Thyroid gland (tissue), 4 donors: ENCODE measurements around the gene ARHGAP8.

Experiments used
- POLR2A ChIP-seq, 2 donors: fragments of 450-650 bp; IDR thresholded peaks; one replicate each; pipeline ENCODE4 v1.6.1; 2017; ENCODE audit warnings: antibody characterized with exemption in 2 of 2, mild to moderate bottlenecking in 2 of 2, moderate library complexity in 1 of 2
- TF ChIP-seq, protein P1 (sequence below), 6 experiments: fragments of 200-600 bp in 3 of 6; fragments of 450-650 bp in 3 of 6; sonication (generic) in 3 of 6; IDR thresholded peaks; one replicate each; pipeline ENCODE4 v1.5.1; 2016 to 2019; ENCODE audit warnings: antibody characterized with exemption in 6 of 6, mild to moderate bottlenecking in 2 of 6, inconsistent platforms in 1 of 6, moderate library complexity in 1 of 6

DNA sequence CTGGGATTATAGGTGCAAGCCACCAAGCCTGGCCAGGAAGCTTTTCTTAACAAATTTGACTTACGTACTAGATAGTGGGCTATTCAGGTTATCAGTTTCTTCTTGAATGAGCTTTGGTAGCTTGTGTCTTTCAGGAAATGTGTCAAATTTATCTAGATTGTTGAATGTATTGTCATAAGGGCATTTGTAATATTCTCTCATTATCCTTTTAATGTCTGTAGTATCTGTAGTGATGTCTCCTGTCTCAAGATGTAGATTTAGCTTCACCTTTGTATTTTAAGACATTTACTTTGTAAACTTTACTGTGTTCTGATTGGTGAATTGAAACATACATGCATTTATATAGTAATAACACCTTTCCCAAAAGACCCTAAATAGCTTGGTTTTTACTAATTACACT, 20.7 kb downstream of the ARHGAP8 start:
- TF ChIP-seq, protein P1, sequence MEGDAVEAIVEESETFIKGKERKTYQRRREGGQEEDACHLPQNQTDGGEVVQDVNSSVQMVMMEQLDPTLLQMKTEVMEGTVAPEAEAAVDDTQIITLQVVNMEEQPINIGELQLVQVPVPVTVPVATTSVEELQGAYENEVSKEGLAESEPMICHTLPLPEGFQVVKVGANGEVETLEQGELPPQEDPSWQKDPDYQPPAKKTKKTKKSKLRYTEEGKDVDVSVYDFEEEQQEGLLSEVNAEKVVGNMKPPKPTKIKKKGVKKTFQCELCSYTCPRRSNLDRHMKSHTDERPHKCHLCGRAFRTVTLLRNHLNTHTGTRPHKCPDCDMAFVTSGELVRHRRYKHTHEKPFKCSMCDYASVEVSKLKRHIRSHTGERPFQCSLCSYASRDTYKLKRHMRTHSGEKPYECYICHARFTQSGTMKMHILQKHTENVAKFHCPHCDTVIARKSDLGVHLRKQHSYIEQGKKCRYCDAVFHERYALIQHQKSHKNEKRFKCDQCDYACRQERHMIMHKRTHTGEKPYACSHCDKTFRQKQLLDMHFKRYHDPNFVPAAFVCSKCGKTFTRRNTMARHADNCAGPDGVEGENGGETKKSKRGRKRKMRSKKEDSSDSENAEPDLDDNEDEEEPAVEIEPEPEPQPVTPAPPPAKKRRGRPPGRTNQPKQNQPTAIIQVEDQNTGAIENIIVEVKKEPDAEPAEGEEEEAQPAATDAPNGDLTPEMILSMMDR (IDR thresholded peaks at IDR 0.05): no peak
- TF ChIP-seq POLR2A (IDR thresholded peaks at IDR 0.05): no peak
